Mammary epithelial cell (primary cell): ENCODE measurements around the gene EEFSEC.

Source experiments
- CTCF ChIP-seq, 2 donors: IDR thresholded peaks in 1 of 2; conservative IDR thresholded peaks in 1 of 2; 2 replicates each; pipeline ENCODE4 v1.5.1; 2011 to 2012; ENCODE audit warnings: inconsistent platforms in 2 of 2, low read length in 2 of 2, mild to moderate bottlenecking in 2 of 2, control low read depth in 1 of 2, low read depth in 1 of 2; ENCODE audit not compliant: insufficient read depth in 1 of 2; ENCODE audit errors: extremely low read depth in 1 of 2
- EZH2 ChIP-seq: IDR thresholded peaks from 2 replicates; pipeline ENCODE4 v1.6.1; 2012; ENCODE audit warnings: low read length, inconsistent platforms, borderline replicate concordance

- TF ChIP-seq EZH2 (no peak), CTCF (conservative IDR thresholded peaks at IDR 0.05 in 1 of 2, IDR thresholded peaks at IDR 0.05 in 1 of 2; ENCODE audit: extremely low read depth in 1 of 2, insufficient read depth in 1 of 2, low read depth in 1 of 2, low read length in 2 of 2) (no peak)
Measured at GRCh38 chr3:128339491-128340012, 186.3 kb downstream of the EEFSEC start.
